Mesodermal cell (in vitro differentiated cells): ENCODE results near the gene GUCA2A.

Source experiments
- H3K27ac ChIP-seq: 2 replicates; pipeline ENCODE4 v1.7.0; 2013; ENCODE audit warnings: mild to moderate bottlenecking, low read depth, low read length, moderate library complexity; ENCODE audit not compliant: severe bottlenecking
- H3K36me3 ChIP-seq: 2 replicates; pipeline ENCODE4 v1.7.1; 2013; ENCODE audit warnings: mild to moderate bottlenecking, low read length, moderate library complexity; ENCODE audit not compliant: control insufficient read depth, insufficient read depth
- H3K4me1 ChIP-seq: one replicate; pipeline ENCODE4 v1.7.1; 2013; ENCODE audit warnings: mild to moderate bottlenecking, low read length; ENCODE audit not compliant: insufficient read depth, control insufficient read depth, poor library complexity, severe bottlenecking
- H3K4me3 ChIP-seq: 2 replicates; pipeline ENCODE4 v1.7.0; 2013; ENCODE audit warnings: low read length, control low read depth, mild to moderate bottlenecking; ENCODE audit not compliant: insufficient read depth, poor library complexity, severe bottlenecking; ENCODE audit errors: extremely low read depth
- H3K9me3 ChIP-seq: 2 replicates; pipeline ENCODE4 v1.7.1; 2013; ENCODE audit warnings: mild to moderate bottlenecking, low read length, moderate library complexity; ENCODE audit not compliant: control insufficient read depth
- WGBS, 2 experiments: methylation state at CpG; one replicate each; pipeline ENCODE4 v1.1.5; 2013; ENCODE audit warnings: missing lambda C conversion rate in 2 of 2; ENCODE audit not compliant: insufficient coverage in 2 of 2; 5-methylcytosine and 5-hydroxymethylcytosine counted together

Gene GUCA2A

DNA sequence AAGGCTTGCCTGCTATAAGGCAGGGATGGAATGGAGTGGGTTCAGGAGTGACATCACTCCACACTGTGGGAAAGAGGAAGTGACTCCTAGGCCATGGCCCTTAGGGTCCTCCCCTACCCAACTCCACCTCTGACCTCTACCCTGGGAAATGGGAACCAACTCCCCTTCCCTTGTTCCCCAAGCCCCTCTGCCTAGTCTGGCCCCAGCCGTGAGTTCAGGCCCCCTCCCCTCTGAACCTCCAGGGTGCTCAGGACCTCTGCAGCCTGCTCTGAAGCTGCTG lies 3.8 kb upstream of the GUCA2A start:
- no peaks in the 10 kb centered on the region for H3K36me3 ChIP-seq
- WGBS, 2 experiments, result 60% methylated on average over 1 of the region's 1 CpG; no CpG with 5 or more reads in 1 of the 2 experiments
- H3K4me1 ChIP-seq, result peaks cover 34% of the 10 kb centered on the region
- no peak overlapping the region for H3K4me3 ChIP-seq
- H3K27ac ChIP-seq, result no peak overlapping the region
- H3K9me3 ChIP-seq, result no peaks in the 10 kb centered on the region

GRCh38 chr1:42167611-42168390 lies 3.3 kb upstream of the GUCA2A start:
- Histone ChIP-seq H3K4me1 (peaks cover 34% of the 10 kb centered on the region), H3K27ac (no peak overlapping the region), H3K4me3 (no peak overlapping the region), H3K9me3 (no peaks in the 10 kb centered on the region), H3K36me3 (no peaks in the 10 kb centered on the region)
- WGBS, 2 experiments, result 89 to 92% methylated on average over 20 to 21 of the region's 21 CpGs

DNA sequence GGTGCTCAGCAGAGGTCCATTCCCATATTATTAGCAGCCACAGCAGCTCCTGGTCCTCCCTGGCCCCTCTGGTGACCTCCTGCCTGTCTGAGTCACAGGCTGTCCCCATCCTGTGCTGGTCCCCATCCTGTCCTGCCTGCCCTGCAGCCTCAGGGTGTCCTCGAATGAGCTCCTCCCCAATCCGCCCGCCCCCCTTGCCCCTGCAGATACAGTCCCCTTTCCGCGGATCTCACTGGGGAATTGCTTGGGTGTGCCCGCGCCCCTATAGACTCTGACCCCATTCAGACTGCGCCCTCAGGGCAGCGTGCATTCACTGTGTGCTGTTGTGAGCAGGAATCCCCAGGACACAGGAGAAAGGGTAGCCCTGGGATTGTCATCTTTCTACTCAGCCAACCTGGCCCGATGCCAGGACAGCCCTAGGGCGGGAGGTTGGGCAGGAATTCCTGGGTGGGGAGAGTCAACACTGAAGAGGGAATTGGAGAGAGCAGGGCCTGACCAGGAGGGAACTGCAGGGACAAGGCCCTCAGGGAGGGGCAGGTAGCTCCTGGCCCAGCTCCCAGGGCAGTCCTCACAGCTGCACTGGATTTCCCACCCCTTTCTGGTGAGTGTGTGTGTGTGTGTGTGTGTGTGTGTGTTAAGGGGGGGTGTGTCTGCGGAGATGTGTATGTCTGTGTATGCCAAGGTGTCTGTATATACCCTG lies 1.1 kb upstream of the GUCA2A start:
- H3K9me3 ChIP-seq, result no peaks in the 10 kb centered on the region
- 57 to 70% methylated on average over 3 to 7 of the region's 12 CpGs for WGBS, 2 experiments
- H3K27ac ChIP-seq, result no peak overlapping the region
- no peak overlapping the region for H3K4me3 ChIP-seq
- H3K36me3 ChIP-seq, result no peaks in the 10 kb centered on the region
- H3K4me1 ChIP-seq, result peaks cover 15% of the 10 kb centered on the region

DNA sequence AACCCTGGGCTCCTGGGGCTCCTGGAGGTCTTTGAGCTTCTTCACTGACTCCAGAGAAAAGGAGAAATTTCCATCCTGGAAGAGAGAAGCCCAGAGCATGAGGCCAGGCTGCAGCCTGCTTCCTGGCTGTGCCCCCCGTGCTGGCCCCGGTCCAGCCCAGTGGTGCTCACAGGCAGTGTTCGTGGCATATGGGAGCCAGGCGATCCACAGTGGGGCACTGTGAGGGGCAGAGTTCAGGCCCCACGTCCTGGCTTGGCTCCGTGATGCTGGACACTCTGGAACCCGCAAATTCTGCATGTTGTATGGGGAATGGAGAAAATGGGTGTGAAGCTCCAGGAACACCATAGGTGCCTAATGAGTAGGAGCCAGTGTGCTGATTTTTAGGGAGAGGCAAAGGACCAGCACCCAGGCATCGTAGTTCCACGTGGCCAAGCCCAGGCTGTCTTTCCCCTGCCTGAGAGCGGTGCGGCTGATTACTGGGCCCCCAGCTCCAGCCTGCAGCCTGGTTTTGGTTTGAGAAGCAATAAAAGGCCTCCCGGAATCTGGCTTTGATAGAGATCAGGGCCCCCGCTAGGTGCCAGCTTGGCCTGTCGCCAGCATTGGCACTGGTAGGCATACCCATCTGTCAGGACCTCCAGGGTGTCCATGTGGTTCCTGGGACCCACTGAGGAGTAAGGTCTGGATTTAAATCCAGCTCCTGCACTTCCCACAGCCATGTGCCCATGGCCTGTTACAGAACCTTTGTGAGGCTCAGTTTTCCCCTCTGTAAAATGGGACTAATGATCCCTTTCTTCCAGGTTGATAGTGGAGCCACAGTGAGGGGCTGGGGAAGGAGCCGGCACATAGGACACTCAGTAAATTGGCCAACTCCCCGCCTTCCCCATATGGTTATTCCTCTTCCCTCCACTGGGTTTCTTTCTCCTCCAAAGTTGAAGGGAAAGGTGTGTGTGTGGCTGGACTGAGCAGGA lies 725 bp downstream of the GUCA2A start:
- no peaks in the 10 kb centered on the region for H3K9me3 ChIP-seq
- 92 to 93% methylated on average over 14 of the region's 16 CpGs for WGBS, 2 experiments
- H3K4me3 ChIP-seq, result no peak overlapping the region
- peaks cover 12% of the 10 kb centered on the region for H3K4me1 ChIP-seq
- H3K27ac ChIP-seq, result no peak overlapping the region
- no peaks in the 10 kb centered on the region for H3K36me3 ChIP-seq

DNA sequence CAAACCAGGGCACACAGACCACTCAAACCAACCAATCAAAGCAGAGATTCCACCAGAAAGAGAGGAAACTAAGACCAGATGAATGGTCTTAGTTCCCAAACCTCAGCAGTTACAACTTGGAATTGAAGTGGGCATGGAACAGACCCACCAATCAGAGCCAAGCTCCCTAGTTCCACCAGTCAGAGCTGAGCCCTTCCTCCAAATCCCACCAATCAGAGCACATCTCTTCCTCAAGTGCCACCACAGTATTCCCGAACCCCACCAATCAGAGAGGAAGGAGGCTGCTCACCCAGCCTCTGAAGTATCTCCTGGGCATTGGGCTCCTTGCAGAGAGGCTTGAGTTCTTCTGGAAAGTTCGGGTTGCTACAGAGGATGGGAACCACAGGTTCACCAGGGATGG lies 1.4 kb downstream of the GUCA2A start:
- 88 to 92% methylated on average over 2 of the region's 2 CpGs for WGBS, 2 experiments
- H3K27ac ChIP-seq, result no peak overlapping the region
- H3K4me1 ChIP-seq, result peaks cover 12% of the 10 kb centered on the region
- H3K4me3 ChIP-seq, result no peak overlapping the region
- H3K9me3 ChIP-seq, result no peaks in the 10 kb centered on the region
- no peaks in the 10 kb centered on the region for H3K36me3 ChIP-seq

DNA sequence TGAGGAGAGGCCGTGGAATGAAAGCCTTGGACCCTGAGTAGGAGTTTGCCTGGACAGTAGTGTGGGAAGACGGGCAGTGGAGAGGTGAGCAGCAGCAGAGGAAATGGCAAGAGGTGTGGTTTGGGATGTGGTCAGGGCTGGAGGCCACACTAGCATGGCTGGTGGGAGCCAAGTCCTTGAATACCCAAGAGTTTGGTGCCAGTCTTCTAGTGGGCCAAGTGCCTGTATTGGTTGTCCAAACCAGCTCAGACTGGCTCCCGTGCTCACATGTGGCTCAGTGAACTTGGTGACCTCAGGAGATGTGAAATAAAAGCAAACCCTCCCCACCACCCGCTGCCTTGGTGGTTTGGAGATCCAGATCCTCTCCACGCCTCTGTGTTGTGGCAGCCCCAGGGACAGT lies 2.4 kb downstream of the GUCA2A start:
- peaks cover 12% of the 10 kb centered on the region for H3K4me1 ChIP-seq
- H3K9me3 ChIP-seq, result no peaks in the 10 kb centered on the region
- no peak overlapping the region for H3K4me3 ChIP-seq
- no peak overlapping the region for H3K27ac ChIP-seq
- WGBS, 2 experiments, result 90 to 97% methylated on average over 3 of the region's 5 CpGs
- H3K36me3 ChIP-seq, result no peaks in the 10 kb centered on the region

- H3K4me1 ChIP-seq, result no peaks in the 10 kb centered on the region
- H3K4me3 ChIP-seq, result no peak overlapping the region
- H3K36me3 ChIP-seq, result no peaks in the 10 kb centered on the region
- WGBS, 2 experiments, result 100% methylated on average over 1 of the region's 2 CpGs; no CpG with 5 or more reads in 1 of the 2 experiments
- H3K27ac ChIP-seq, result no peak overlapping the region
- no peaks in the 10 kb centered on the region for H3K9me3 ChIP-seq
Observed at GRCh38 chr1:42158189-42158588, 6.4 kb downstream of the GUCA2A start.

- Histone ChIP-seq H3K4me1 (no peaks in the 10 kb centered on the region), H3K36me3 (no peaks in the 10 kb centered on the region), H3K4me3 (no peak overlapping the region), H3K27ac (no peak overlapping the region), H3K9me3 (no peaks in the 10 kb centered on the region)
- 72 to 81% methylated on average over 6 to 7 of the region's 7 CpGs for WGBS, 2 experiments
Observed at GRCh38 chr1:42157667-42158066, 6.9 kb downstream of the GUCA2A start.

DNA sequence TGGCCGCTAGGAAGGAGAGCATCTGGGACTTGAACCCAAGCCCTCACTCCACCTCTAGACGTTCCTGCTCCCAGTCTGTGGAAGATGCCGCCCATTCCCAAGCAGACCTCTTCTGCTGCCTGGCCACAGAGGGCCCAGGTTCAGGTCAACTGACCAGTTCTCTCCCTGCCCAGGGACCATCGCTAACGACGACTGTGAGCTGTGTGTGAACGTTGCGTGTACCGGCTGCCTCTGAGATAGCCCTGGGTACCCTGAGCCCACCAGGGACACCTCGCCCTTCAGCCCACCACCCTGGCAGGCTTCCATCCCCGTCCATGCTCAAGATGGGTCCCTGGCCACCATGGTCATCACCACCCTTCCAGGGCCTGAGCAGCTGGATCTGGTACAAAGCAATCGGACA lies 9.2 kb downstream of the GUCA2A start:
- H3K9me3 ChIP-seq, result no peaks in the 10 kb centered on the region
- no peaks in the 10 kb centered on the region for H3K4me1 ChIP-seq
- H3K27ac ChIP-seq, result no peak overlapping the region
- H3K36me3 ChIP-seq, result no peaks in the 10 kb centered on the region
- no peak overlapping the region for H3K4me3 ChIP-seq
- WGBS, 2 experiments, result 85 to 97% methylated on average over 11 to 12 of the region's 12 CpGs

DNA sequence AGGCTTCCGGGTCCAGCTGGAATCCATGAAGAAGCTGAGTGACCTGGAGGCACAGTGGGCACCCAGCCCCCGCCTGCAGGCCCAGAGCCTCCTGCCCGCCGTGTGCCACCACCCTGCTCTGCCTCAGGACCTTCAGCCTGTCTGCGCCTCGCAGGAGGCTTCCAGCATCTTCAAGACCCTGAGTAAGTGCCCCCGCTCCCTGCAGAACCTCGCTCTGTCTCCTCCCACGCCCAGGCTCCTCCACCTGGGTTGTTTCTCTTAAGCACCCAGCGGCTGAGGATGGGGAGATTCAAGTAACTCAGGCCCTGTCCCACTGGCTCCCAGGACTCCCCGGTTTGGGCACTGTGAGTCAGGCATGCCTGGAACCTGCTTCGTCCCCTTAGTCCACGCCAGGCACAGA lies 9.9 kb downstream of the GUCA2A start:
- H3K27ac ChIP-seq, result no peak overlapping the region
- H3K4me1 ChIP-seq, result no peaks in the 10 kb centered on the region
- WGBS, 2 experiments, result 90 to 93% methylated on average over 13 of the region's 13 CpGs

More for the DNA sequence above, 9.9 kb downstream of the GUCA2A start:
- no peak overlapping the region for H3K4me3 ChIP-seq
- H3K9me3 ChIP-seq, result no peaks in the 10 kb centered on the region
- no peaks in the 10 kb centered on the region for H3K36me3 ChIP-seq
